HG03103 (cell line): ENCODE measurements around the gene IPO7.
A peak's percentile ranks its signal among the peaks of the same experiment; 100 is the strongest.
"Not testable (repeated sequence)": the region's sequence is repeated elsewhere in the genome, so short reads cannot be mapped to it uniquely, and the experiment has no call there.

Experiments used
- ATAC-seq: cut with Tn5 transposase; IDR thresholded peaks from one replicate; pipeline ENCODE4 v1.9.1; 2021; ENCODE audit warnings: low read depth; ENCODE audit not compliant: unreplicated experiment

Gene IPO7

DNA sequence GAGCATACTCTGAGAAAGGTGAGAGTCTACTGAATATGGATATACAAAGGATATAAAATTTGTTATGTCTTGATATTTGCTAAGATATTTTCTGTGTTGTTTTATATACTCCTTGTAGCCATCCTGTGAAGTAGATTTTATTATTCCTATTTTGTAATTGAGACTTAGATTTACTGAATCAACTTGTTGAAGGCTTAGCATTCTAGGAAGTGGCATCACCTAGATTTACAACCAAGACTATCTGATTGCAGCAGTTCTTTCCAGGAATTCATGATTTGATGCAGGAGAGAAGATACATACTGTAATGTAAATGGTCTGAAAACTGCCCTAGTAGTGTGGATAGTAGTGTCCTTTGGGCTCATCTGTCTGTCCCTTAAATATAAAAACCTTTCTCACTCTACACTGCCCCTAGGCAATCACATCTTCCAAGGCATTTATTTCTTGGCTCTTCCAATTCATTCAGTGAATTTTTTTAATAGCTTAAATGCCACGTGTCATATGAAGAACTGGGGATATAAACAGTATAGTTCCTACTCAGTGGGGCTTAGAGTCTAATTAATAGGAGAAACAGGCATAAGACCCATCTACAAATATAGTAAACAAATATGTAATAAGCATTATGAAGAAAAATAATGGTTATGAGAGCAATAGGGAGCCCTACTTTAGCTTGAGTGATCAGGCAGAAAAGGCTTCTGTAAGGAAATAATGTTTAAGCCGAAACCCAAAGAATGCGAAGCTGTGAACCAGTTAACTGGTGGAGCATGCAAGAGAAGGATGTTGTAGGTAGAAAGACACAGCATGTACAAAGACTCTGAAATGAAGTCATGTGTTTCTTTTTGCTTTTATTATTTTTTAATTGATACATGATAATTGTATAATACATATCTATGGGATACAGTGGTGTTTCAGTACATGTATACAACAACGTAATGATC lies 13.6 kb downstream of the IPO7 start:
- ATAC-seq, result no peak

DNA sequence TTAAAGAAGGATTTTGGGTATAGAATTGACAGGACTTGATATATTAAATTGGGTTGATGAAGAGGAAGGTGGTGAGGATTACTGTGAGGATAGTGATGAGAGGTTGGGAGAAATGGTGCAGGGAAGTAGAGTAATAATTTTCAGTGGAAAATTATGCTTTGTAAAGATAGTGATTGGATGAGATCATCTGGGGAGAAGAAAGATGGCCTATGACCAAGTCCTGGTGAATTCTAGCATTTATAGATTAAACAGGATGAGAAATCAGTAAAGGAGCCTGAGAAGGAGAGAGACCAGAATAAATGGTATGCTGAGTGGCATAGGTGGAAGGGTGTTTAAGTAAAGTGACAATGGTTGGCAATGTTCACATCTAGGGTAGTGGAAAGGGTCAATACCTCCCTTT lies 15.0 kb downstream of the IPO7 start:
- no peak for ATAC-seq

DNA sequence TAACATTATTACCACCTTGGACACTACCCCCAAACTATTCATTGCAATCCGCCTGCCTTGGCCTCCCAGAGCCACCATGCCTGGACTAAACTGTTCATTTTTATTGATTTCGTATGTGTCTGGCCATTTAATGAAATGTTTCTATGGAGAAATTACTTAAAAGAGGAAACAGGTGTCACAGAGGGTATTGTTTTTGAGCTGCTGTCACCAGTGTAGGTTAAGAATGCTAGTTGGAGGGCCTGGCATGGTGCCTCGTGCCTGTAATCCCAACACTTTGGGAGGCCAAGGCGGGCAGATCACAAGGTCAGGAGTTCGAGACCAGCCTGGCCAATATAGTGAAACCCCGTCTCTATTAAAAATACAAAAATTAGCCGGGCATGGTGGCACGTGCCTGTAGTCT lies 17.4 kb downstream of the IPO7 start:
- ATAC-seq, result not testable (repeated sequence)

DNA sequence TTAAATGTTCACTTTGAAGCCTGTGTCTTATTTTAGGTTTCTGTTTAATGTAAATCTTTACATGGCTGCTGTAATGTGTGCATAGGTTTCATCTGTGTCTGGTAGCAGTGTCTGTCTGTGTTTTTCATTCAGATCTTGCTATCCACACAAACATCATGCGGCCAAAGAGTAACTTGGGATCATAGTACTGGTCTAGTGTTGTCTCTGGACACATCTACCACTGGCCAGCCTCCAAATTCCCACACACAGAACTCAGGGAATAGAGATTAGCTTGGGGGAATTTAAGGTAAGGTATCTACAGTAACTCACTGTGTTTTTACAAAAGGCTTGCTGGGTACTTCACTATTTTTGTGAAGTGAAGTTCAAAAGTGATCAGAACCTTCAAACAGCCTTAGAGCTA lies 44.3 kb downstream of the IPO7 start:
- ATAC-seq, result no peak

DNA sequence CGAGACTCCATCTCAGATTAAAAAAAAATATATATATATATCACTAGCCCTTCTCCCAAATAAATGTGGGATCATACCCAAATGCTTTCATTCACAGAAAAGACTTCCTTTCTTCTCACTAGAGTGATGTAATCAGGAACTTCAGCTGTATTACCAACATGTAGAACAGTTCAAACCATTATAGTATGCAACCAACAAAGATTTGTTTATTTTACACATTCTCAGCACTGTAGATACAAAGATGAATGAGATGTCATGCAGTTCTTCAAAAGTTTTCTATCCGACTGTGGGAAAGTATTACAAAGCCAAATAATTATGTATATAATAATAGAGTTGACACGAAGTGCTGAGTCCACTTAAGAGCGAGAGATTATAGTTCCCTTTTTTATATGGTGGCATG lies 54.2 kb downstream of the IPO7 start:
- ATAC-seq, result no peak

DNA sequence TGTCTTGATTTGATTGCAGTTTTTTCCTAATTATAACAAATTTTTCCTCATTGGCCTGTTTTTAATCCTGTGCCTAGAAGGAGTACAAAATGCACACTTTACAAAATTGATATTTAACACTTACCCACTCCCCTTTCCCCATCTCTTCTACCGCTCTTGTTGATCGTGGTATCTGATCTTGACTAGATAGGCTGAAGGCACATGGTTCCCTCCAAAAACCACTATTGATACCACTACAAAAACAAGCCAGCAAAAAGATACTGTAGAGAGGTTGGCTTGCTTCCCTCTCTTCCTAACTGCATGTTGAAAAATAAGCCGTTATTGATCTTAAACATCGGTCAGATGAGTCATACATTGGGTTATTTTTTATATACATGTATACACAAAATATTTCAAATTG lies 61.8 kb downstream of the IPO7 start:
- ATAC-seq, result no peak

DNA sequence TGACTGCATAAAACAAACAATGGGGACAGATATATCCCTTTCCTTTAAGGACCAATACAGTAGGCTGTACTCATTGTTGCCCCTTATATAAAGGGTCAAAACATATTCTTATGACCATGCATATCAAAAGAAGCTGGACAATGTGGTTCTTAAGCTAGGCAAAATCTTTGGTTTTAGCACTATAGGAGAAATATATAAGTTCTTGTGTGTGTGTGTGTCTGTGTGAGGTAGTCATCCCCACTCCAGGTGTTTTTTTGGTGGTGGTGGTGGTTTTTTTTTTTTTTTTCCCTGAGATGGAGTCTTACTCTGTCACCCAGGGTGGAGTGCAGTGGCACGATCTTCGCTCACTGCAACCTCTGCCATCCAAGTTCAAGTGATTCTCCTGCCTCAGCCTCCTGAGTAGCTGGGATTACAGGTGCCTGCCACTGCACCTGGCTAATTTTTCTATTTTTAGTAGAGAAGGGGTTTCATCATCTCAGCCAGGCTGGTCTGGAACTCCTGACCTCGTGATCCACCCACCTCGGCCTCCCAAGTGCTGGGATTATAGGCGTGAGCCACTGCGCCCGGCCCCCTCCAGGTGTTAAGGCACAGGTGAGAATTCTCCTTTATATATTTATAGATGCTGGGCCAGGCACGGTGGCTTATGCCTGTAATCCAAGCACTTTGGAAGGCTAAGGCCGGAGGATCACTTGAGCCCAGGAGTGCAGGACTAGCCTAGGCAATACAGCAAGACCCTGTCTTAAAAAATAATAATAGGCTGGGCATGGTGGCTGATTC lies 64.3 kb downstream of the IPO7 start:
- ATAC-seq, result no peak

DNA sequence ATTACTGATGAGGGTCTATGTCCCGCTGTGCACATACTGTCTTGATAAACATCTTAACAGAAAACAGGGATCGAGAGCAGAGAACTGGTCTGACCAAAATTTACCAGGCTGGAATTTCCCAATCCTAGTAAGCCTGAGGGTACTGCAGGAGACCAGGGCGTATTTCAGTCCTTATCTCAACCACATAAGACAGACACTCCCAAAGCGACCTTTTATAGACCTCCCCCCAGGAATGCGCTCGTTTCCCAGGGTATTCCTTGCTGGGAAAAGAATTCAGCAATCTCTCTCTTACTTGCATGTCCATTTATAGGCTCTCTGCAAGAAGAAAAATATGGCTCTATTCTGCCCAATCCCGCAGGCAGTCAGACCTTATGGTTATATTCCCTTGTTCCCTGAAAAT lies 67.6 kb downstream of the IPO7 start:
- not testable (repeated sequence) for ATAC-seq

DNA sequence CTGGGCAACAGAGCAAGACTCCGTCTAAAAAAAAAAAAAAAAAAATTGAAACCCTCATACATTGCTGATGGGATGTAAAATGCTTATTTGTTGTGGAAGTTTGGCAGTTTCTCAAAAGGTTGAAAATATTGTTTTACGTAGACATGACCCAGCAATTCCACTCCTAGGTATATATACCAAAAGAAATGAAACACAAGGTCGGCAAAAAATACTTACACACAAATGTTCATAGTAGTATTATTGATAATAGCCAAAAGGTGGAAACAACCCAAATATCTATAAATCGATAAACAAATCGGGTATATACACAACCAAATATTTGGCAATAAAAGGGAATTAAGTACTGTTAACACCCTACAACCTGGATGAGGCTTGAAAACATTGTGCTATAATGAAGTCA lies 71.3 kb downstream of the IPO7 start:
- no peak for ATAC-seq

DNA sequence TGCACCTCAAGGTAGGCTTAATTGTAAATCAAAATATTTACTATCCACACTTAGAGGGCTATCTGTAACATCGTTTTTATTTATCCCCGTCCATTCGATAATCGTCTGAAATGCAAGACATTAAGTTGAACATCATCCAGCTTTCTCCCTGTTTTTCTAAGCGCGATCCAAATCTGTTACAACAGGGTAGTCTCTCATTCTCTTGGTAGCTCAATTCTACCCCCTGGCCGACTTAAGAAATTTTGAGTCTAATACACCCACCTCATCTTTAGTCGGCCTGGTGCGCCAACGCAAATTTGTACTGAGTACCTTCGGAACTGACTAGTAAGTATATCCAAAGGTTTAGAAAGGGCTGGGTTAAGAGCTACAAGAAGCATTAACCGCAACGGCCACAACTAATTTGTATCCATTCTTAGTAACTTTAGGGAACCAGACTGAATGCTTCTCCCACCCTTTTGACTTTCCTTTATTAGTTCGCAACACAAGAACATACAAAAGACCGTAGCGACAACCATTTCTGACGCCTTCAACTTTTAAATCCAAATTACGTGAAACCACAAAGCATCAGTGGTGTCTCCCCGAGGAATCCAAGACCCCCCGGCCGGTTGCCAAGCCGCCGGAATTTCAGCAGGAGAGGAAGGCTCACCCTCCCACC lies 75.3 kb downstream of the IPO7 start:
- no peak for ATAC-seq

DNA sequence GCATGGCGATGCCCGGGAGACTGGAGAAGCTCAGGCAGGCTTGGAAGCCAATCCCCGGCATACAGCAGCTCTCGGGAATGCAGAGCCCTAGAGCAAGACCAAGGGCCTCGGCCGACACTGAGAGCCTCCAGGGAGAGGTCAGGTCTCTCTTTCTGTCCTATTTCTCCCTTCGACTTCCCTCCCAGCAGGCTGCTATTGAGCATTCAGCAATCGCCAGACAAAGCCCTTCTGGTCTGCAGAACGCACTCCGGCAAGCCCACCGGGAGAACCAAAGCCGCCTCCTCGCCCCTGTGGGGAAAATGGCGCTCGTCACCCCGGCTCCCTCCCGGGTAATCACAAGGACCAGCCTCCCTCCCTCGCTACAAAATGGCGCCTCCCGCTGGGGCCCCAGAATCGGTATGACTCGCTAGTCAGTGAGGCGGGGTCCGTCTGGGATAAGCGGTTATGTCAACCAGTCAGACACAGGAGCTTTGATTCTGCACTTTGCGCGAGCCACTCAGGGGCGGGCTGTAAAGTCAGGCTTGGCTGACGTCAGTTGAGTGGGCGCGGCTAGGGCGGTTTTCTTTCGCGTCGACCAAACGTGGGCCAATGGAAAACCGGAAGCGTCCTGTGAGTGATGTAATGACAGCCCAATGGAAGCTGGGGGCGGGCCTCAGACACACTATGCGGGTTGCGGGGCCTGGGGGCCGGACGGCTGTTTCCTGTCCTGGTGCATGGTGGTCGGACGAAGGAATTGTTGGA lies 76.0 kb downstream of the IPO7 start, which contains the start of gene ZNF143:
Gene ZNF143 (plus strand): TSS at position 691 of the 741 bp plus-strand sequence. CDS start 10,297 bp downstream, outside the sequence.
- ATAC-seq, result peak; percentile 85

DNA sequence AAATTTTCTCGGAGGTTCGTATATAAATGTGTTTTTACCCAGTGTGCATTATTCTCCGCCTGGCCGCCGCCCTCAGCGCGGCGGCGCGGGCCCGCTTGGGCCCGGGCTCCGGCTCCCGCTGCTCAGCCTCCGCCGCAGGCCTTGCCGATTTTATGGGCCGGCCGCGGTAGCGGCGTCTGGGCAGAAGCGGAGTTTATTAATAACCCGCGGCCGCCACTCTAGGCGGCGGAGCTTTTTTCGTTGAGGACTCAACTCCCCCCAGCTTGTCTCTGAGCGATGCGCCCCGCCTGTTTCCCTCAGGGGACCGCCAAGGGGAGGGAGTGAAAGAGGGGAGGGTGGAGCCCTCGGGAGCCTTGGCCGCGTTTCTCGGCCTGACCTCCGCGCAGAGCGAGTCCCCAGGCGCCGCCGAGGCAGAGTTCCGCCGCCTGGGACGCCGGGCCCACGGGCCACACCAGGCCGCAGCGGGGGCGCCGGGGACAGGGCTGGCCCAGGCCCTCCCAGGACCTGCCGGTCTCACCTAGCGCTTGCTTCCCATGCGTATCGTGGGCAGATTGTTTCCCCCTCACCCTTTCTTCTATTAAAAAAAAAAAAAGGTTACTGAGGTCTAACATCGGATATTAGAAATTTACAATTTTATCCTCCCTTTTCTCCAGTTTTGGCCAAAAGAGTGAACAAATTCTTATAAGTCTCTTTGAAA lies 76.8 kb downstream of the IPO7 start:
- peak; percentile 34 for ATAC-seq

DNA sequence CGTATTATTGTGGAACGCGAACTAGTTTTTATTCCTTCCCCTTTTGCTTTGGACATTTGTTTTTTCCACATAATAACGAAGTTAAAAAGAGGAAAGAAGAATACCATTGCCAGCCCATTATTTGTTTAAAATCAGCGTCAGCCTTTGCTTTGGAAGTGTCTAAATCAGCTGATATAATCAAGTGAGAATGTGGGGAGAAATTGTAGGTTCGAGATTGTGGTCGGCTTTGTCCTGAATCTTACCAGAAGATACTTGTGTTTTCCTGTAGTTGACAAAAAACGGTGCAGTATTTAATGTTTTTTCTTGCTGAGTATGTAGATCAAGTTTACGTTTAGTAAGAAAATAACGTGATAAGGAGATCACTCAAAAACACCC lies 77.3 kb downstream of the IPO7 start:
- no peak for ATAC-seq

DNA sequence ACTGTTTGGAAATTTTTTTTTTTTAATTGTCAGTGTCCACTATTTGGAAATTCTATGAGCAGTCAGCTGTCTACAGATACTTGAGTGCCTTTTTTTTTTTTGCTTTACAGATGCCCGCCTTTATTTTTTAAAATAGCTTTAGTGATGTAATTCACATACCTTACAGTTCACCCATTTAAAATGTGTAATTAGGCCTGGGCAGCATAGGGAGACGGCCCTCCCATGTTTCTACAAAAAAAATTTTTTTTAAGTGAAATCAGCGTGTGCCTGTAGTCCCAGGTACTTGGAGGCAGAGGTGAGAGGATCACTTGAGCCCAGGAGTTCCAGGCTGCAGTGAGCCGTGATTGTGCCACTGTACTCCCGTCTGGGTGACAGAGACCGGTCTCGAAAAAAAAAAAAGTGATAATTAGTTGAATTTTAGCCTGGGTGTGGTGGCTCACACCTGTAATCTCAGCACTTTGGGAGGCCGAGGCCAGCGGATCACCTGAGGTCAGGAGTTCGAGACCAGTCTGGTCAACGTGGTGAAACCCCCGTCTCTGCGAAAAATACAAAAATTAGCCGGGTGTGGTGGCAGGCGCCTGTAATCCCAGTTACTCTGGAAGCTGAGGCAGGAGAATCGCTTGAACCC lies 77.8 kb downstream of the IPO7 start:
- ATAC-seq, result no peak

DNA sequence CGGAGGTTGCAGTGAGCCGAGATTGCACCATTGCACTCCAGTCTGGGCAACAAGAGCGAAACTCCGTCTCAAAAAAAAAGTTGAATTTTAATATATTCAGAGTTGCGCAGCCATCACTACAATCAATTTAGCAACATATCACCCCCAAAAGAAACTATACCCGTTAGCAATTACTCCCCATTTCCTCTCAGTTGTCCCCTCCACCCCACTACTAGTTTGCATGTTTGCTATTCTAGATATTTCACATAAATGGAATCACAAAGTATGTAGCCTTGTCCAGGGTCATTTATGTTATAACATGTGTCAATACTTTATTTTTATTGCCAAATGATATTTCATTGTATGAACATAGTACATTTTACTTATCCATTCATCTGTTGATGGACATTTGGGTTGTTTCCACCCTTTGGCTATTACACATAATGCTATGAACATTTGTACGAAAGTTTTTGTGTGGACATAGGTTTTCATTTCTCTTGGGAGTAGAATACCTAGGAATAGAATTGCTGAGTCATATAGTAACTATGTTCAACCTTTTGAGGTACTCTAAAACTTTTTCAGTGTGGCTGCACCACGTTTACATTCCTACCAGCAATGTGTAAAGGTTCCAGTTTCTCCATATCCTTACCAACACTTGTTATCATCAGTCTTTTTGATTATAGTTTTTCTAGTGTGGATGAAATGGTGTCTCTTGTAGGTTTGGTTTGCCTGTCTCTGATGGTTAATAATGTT lies 78.5 kb downstream of the IPO7 start:
- no peak for ATAC-seq

DNA sequence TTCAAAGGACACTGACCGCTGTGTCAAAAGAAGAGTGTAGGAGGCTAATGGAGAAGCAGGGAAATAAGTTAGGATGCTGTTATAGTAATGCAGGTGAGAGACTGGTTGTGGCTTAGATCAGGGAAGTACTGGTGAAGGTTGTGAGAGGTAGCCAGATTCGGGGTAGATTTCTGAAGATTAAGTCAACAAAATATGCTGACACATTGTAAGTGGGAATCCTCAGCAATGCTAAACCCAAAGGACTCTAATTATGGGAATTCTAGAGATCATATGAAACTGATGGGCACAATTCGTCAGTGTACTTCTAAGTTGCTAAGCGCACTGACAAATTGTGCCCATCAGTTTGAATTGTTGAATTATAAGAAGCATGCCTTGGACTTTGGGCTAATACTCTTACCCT lies 86.3 kb downstream of the IPO7 start:
- no peak for ATAC-seq

DNA sequence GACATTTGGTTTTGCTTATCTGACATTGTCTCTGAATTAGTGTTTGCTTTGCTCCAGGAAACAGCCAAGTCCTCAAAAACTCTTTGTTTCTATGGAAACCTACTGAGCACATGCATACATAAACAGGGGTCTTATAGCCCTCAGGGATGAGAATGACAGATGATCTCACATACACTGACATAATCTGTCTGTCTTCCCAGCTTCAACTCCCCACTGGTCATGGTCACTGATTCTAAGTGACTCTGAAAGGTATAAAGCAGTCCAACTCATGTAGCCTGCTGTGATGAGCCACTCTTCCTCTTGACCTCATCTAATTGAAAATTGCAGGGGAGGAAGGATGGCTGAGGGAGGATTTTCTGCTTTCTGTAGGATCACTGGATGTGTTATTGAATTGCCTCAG lies 89.0 kb downstream of the IPO7 start:
- no peak for ATAC-seq

DNA sequence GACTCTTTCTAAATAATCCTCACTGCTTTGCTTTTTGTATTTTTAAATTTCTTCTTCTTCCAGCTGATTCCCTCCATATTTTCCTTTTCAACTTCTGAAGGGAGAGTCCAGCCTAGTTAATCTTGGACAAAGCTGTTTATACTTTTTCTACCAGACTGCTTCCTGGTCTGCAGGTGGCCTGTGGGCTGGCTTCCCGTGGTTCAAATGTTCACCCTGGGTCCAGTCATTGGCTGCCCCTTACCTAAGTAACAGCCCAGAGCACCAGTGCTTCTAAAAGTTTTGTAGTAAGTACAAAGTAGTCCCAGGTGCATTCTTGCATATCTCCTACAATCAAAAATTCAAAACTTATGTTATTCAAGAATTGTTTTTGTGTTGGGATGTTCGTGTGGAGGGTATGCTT lies 95.4 kb downstream of the IPO7 start:
- no peak for ATAC-seq
